ENCODE data around the gene BBS1.

Gene BBS1

GRCh38 chr11:66494935-66495334, 15.5 kb upstream of the BBS1 start:
- Histone ChIP-seq H3K4me3 (ENCODE audit: low read depth, low read length) (no peak overlapping the region), H3K4me1 (ENCODE audit: control insufficient read depth, insufficient read depth, low read length) (0 out of 2 replicates have a peak, but pooled peaks cover 4% of the 10 kb centered on the region), H3K27ac (ENCODE audit: low read depth, low read length) (no peak overlapping the region), H3K27me3 (ENCODE audit: control insufficient read depth, insufficient read depth, low read length) (no peaks in the 10 kb centered on the region), H3K9me3 (ENCODE audit: control insufficient read depth, insufficient read depth, low read length) (no peaks in the 10 kb centered on the region), H3K9ac (ENCODE audit: low read depth, low read length) (no peak overlapping the region), H3K36me3 (ENCODE audit: control insufficient read depth, insufficient read depth, low read length) (peaks cover 55% of the 10 kb centered on the region)

GRCh38 chr11:66495401-66495854, 15.0 kb upstream of the BBS1 start:
- no peak overlapping the region for H3K27ac ChIP-seq (ENCODE audit: low read depth, low read length)
- no peaks in the 10 kb centered on the region for H3K9me3 ChIP-seq (ENCODE audit: control insufficient read depth, insufficient read depth, low read length)
- H3K4me3 ChIP-seq (ENCODE audit: low read depth, low read length) = no peak overlapping the region
- peaks cover 59% of the 10 kb centered on the region for H3K36me3 ChIP-seq (ENCODE audit: control insufficient read depth, insufficient read depth, low read length)
- no peaks in the 10 kb centered on the region for H3K27me3 ChIP-seq (ENCODE audit: control insufficient read depth, insufficient read depth, low read length)
- H3K4me1 ChIP-seq (ENCODE audit: control insufficient read depth, insufficient read depth, low read length) = 0 out of 2 replicates have a peak, but pooled peaks cover 4% of the 10 kb centered on the region
- no peak overlapping the region for H3K9ac ChIP-seq (ENCODE audit: low read depth, low read length)

- Histone ChIP-seq H3K4me3 (ENCODE audit: low read depth, low read length) (no peak overlapping the region), H3K36me3 (ENCODE audit: control insufficient read depth, insufficient read depth, low read length) (peaks cover 56% of the 10 kb centered on the region), H3K27me3 (ENCODE audit: control insufficient read depth, insufficient read depth, low read length) (no peaks in the 10 kb centered on the region), H3K27ac (ENCODE audit: low read depth, low read length) (no peak overlapping the region), H3K4me1 (ENCODE audit: control insufficient read depth, insufficient read depth, low read length) (no peaks in the 10 kb centered on the region), H3K9ac (ENCODE audit: low read depth, low read length) (no peak overlapping the region), H3K9me3 (ENCODE audit: control insufficient read depth, insufficient read depth, low read length) (no peaks in the 10 kb centered on the region)
These were observed 13.2 kb upstream of the BBS1 start for GRCh38 chr11:66497206-66497605.

GRCh38 chr11:66498506-66498905, 11.9 kb upstream of the BBS1 start:
- Histone ChIP-seq H3K36me3 (ENCODE audit: control insufficient read depth, insufficient read depth, low read length) (peaks cover 43% of the 10 kb centered on the region), H3K27me3 (ENCODE audit: control insufficient read depth, insufficient read depth, low read length) (no peaks in the 10 kb centered on the region), H3K9ac (ENCODE audit: low read depth, low read length) (no peak overlapping the region), H3K4me1 (ENCODE audit: control insufficient read depth, insufficient read depth, low read length) (no peaks in the 10 kb centered on the region), H3K27ac (ENCODE audit: low read depth, low read length) (no peak overlapping the region), H3K9me3 (ENCODE audit: control insufficient read depth, insufficient read depth, low read length) (no peaks in the 10 kb centered on the region), H3K4me3 (ENCODE audit: low read depth, low read length) (no peak overlapping the region)

GRCh38 chr11:66505276-66505816, 5.1 kb upstream of the BBS1 start:
- no peak overlapping the region for H3K4me3 ChIP-seq (ENCODE audit: low read depth, low read length)
- no peaks in the 10 kb centered on the region for H3K4me1 ChIP-seq (ENCODE audit: control insufficient read depth, insufficient read depth, low read length)
- H3K9ac ChIP-seq (ENCODE audit: low read depth, low read length) = no peak overlapping the region
- H3K36me3 ChIP-seq (ENCODE audit: control insufficient read depth, insufficient read depth, low read length) = peaks cover 29% of the 10 kb centered on the region
- H3K9me3 ChIP-seq (ENCODE audit: control insufficient read depth, insufficient read depth, low read length) = no peaks in the 10 kb centered on the region
- no peak overlapping the region for H3K27ac ChIP-seq (ENCODE audit: low read depth, low read length)
- H3K27me3 ChIP-seq (ENCODE audit: control insufficient read depth, insufficient read depth, low read length) = no peaks in the 10 kb centered on the region

- no peak overlapping the region for H3K27ac ChIP-seq (ENCODE audit: low read depth, low read length)
- H3K4me3 ChIP-seq (ENCODE audit: low read depth, low read length) = no peak overlapping the region
- H3K36me3 ChIP-seq (ENCODE audit: control insufficient read depth, insufficient read depth, low read length) = peaks cover 35% of the 10 kb centered on the region
- no peaks in the 10 kb centered on the region for H3K27me3 ChIP-seq (ENCODE audit: control insufficient read depth, insufficient read depth, low read length)
- no peaks in the 10 kb centered on the region for H3K9me3 ChIP-seq (ENCODE audit: control insufficient read depth, insufficient read depth, low read length)
- no peaks in the 10 kb centered on the region for H3K4me1 ChIP-seq (ENCODE audit: control insufficient read depth, insufficient read depth, low read length)
- no peak overlapping the region for H3K9ac ChIP-seq (ENCODE audit: low read depth, low read length)
These were observed 1.3 kb upstream of the BBS1 start for GRCh38 chr11:66509131-66509561.

- Histone ChIP-seq H3K9me3 (ENCODE audit: control insufficient read depth, insufficient read depth, low read length) (no peaks in the 10 kb centered on the region), H3K9ac (ENCODE audit: low read depth, low read length) (peak overlapping the region; percentile 69), H3K36me3 (ENCODE audit: control insufficient read depth, insufficient read depth, low read length) (peaks cover 23% of the 10 kb centered on the region), H3K27me3 (ENCODE audit: control insufficient read depth, insufficient read depth, low read length) (no peaks in the 10 kb centered on the region), H3K4me1 (ENCODE audit: control insufficient read depth, insufficient read depth, low read length) (no peaks in the 10 kb centered on the region), H3K4me3 (ENCODE audit: low read depth, low read length) (peak overlapping the region; percentile 95), H3K27ac (ENCODE audit: low read depth, low read length) (peak overlapping the region; percentile 48)
These were observed 530 bp downstream of the BBS1 start for GRCh38 chr11:66510990-66511339.

- Histone ChIP-seq H3K9me3 (ENCODE audit: control insufficient read depth, insufficient read depth, low read length) (no peaks in the 10 kb centered on the region), H3K9ac (ENCODE audit: low read depth, low read length) (no peak overlapping the region), H3K4me1 (ENCODE audit: control insufficient read depth, insufficient read depth, low read length) (no peaks in the 10 kb centered on the region), H3K4me3 (ENCODE audit: low read depth, low read length) (no peak overlapping the region), H3K36me3 (ENCODE audit: control insufficient read depth, insufficient read depth, low read length) (peaks cover 39% of the 10 kb centered on the region), H3K27me3 (ENCODE audit: control insufficient read depth, insufficient read depth, low read length) (no peaks in the 10 kb centered on the region), H3K27ac (ENCODE audit: low read depth, low read length) (no peak overlapping the region)
These were observed 13.2 kb downstream of the BBS1 start for GRCh38 chr11:66523611-66524010.

- Histone ChIP-seq H3K9me3 (ENCODE audit: control insufficient read depth, insufficient read depth, low read length) (no peaks in the 10 kb centered on the region), H3K27ac (ENCODE audit: low read depth, low read length) (no peak overlapping the region), H3K36me3 (ENCODE audit: control insufficient read depth, insufficient read depth, low read length) (peaks cover 35% of the 10 kb centered on the region), H3K4me3 (ENCODE audit: low read depth, low read length) (no peak overlapping the region), H3K4me1 (ENCODE audit: control insufficient read depth, insufficient read depth, low read length) (no peaks in the 10 kb centered on the region), H3K27me3 (ENCODE audit: control insufficient read depth, insufficient read depth, low read length) (no peaks in the 10 kb centered on the region), H3K9ac (ENCODE audit: low read depth, low read length) (no peak overlapping the region)
These were observed 14.0 kb downstream of the BBS1 start for GRCh38 chr11:66524304-66525040.

- no peaks in the 10 kb centered on the region for H3K4me1 ChIP-seq (ENCODE audit: control insufficient read depth, insufficient read depth, low read length)
- no peak overlapping the region for H3K4me3 ChIP-seq (ENCODE audit: low read depth, low read length)
- H3K9me3 ChIP-seq (ENCODE audit: control insufficient read depth, insufficient read depth, low read length) = no peaks in the 10 kb centered on the region
- H3K9ac ChIP-seq (ENCODE audit: low read depth, low read length) = no peak overlapping the region
- 0 out of 2 replicates have a peak, but pooled peaks cover 2% of the 10 kb centered on the region for H3K36me3 ChIP-seq (ENCODE audit: control insufficient read depth, insufficient read depth, low read length)
- no peaks in the 10 kb centered on the region for H3K27me3 ChIP-seq (ENCODE audit: control insufficient read depth, insufficient read depth, low read length)
- H3K27ac ChIP-seq (ENCODE audit: low read depth, low read length) = no peak overlapping the region
These were observed 18.6 kb downstream of the BBS1 start for GRCh38 chr11:66529069-66529468.

GRCh38 chr11:66529655-66530054, 19.2 kb downstream of the BBS1 start:
- Histone ChIP-seq H3K36me3 (ENCODE audit: control insufficient read depth, insufficient read depth, low read length) (0 out of 2 replicates have a peak, but pooled peaks cover 2% of the 10 kb centered on the region), H3K9ac (ENCODE audit: low read depth, low read length) (no peak overlapping the region)

More at GRCh38 chr11:66529655-66530054, 19.2 kb downstream of the BBS1 start:
- no peak overlapping the region for H3K27ac ChIP-seq (ENCODE audit: low read depth, low read length)
- H3K27me3 ChIP-seq (ENCODE audit: control insufficient read depth, insufficient read depth, low read length) = no peaks in the 10 kb centered on the region
- H3K4me3 ChIP-seq (ENCODE audit: low read depth, low read length) = no peak overlapping the region
- no peaks in the 10 kb centered on the region for H3K4me1 ChIP-seq (ENCODE audit: control insufficient read depth, insufficient read depth, low read length)
- H3K9me3 ChIP-seq (ENCODE audit: control insufficient read depth, insufficient read depth, low read length) = no peaks in the 10 kb centered on the region
